ENCODE results near the gene KAT2A. TPM values are rescaled to one million over a fixed set of nuclear protein-coding genes. Genes with fewer than 3 reads are reported as not detected.

Gene KAT2A
- total RNA-seq, 2 donors from 2014 or later = 26.4 to 31.3 TPM

DNA sequence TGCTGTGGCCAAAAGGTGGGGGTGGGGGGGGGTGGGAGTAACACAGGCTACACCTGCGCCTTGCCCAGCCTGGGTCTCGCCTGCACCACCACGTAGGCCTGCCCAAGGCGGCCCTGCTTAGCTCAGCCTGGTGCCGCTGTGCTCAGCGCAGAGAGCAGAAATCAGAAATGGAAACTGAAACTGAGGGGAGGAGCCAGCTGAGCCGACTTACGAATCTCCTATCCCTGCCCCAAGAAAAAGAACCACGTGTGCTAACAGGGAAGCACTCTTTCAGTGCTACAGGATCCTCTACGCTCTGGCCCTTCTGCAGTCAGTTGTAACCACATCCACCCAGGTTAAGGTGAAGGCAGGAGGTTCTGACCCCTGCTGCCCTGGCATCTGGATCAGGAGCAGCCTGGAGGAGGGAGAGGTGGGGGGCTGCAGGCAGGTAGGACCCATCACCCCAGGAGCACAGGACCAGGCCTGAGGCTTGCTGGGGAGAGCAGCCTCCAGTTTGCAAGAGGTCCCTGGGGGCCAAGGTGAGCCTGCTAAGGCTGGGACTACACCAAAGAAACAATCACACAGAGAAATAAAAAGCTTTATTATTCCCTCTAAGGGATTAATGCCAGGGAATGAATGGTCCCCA is 8.5 kb downstream of the KAT2A start, which contains the start of gene DHX58:
Gene DHX58 (minus strand): TSS at position 163 of the 625 bp plus-strand sequence. CDS start 822 bp downstream, outside the sequence.
- DNase-seq (ENCODE audit: low spot score) (no peak), ATAC-seq (ENCODE audit: insufficient number of reproducible peaks, low FRiP score, low read depth) (peak; percentile 93)
- Histone ChIP-seq H3K4me3 (peak within 1 kb of the TSS; percentile 80), H3K36me3 (peaks cover 6% of the 10 kb centered on the region), H3K9me3 (no peaks in the 10 kb centered on the region), H3K27me3 (replicated peaks; ENCODE audit: insufficient read depth) (no peaks in the 10 kb centered on the region), H3K27ac (peak within 1 kb of the TSS; percentile 84 to 90), H3K4me1 (ENCODE audit: control insufficient read depth in 1 of 2, low read depth in 2 of 2) (peaks cover 14 to 20% of the 10 kb centered on the region in 2 donors)
- TF ChIP-seq, protein P1, sequence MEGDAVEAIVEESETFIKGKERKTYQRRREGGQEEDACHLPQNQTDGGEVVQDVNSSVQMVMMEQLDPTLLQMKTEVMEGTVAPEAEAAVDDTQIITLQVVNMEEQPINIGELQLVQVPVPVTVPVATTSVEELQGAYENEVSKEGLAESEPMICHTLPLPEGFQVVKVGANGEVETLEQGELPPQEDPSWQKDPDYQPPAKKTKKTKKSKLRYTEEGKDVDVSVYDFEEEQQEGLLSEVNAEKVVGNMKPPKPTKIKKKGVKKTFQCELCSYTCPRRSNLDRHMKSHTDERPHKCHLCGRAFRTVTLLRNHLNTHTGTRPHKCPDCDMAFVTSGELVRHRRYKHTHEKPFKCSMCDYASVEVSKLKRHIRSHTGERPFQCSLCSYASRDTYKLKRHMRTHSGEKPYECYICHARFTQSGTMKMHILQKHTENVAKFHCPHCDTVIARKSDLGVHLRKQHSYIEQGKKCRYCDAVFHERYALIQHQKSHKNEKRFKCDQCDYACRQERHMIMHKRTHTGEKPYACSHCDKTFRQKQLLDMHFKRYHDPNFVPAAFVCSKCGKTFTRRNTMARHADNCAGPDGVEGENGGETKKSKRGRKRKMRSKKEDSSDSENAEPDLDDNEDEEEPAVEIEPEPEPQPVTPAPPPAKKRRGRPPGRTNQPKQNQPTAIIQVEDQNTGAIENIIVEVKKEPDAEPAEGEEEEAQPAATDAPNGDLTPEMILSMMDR (IDR thresholded peaks at IDR 0.05) = no peak

DNA sequence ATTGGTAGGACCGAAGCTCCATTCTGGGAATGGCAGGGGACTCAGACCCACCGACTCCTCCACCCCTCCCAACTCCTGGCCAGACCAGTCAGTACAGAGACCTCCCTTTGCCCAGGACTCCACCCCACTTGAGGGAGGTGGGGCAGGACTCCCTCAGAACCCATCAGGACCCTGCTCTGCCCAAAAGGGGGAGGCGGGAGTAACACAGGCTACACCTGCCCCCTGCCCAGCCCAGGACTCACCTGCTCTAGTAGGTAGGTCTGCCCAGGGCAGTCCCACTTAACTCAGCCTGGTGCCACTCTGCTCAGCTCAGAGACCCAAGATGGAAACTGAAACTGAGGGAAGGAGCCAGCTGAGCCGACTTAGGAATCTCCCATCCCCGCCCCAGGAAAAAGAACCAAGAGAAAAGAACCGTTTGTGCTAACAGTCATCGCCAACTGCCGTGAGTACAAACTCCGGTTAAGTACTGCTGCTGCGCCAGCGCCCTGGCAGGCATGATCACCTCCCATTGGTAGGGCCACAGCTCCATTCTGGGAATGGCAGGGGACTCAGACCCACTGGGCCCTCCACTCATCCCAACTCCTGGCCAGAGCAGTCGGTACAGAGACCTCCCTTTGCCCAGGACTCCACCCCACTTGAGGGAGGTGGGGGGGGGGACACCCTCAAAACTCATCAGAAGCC is 9.2 kb downstream of the KAT2A start:
- DNase-seq (ENCODE audit: low spot score) (no peak), ATAC-seq (ENCODE audit: insufficient number of reproducible peaks, low FRiP score, low read depth) (peak; percentile 31)

DNA sequence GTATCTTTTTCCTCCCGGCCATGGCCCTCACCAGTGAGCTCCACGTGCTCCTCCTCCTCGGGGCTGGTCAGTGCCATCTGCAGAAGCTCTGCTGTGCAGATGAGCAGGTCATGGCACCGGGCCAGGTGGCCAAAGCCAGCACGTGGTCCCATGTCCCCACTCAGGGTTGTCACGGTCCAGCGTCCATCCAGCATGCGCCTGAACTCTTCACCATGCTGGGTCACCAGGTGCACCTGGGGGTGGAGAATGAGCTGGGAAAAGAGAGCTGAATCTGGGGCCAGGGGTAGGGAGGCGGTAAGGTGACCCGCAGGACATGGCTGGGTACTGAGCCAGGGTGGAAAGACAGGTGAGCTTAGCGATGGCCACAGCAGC is 9.9 kb downstream of the KAT2A start:
- Histone ChIP-seq H3K36me3 (peaks cover 6% of the 10 kb centered on the region), H3K4me3 (peak overlapping the region; percentile 80), H3K27me3 (replicated peaks; ENCODE audit: insufficient read depth) (no peaks in the 10 kb centered on the region), H3K9me3 (no peaks in the 10 kb centered on the region), H3K27ac (peak overlapping the region; percentile 84 to 90), H3K4me1 (ENCODE audit: control insufficient read depth in 1 of 2, low read depth in 2 of 2) (peaks cover 14 to 20% of the 10 kb centered on the region in 2 donors)
- DNase-seq (ENCODE audit: low spot score) = no peak
- ATAC-seq (ENCODE audit: insufficient number of reproducible peaks, low FRiP score, low read depth) = no peak
- TF ChIP-seq, protein P1 (IDR thresholded peaks at IDR 0.05) = no peak

More for the DNA sequence above, 9.2 kb downstream of the KAT2A start:
- H3K4me1 ChIP-seq (ENCODE audit: control insufficient read depth in 1 of 2, low read depth in 2 of 2) = peaks cover 14 to 20% of the 10 kb centered on the region in 2 donors
- no peaks in the 10 kb centered on the region for H3K9me3 ChIP-seq
- peak overlapping the region; percentile 80 for H3K4me3 ChIP-seq
- TF ChIP-seq, protein P1 (IDR thresholded peaks at IDR 0.05) = no peak
- H3K36me3 ChIP-seq = peaks cover 6% of the 10 kb centered on the region
- peak overlapping the region; percentile 84 to 90 for H3K27ac ChIP-seq
- no peaks in the 10 kb centered on the region for H3K27me3 ChIP-seq (replicated peaks; ENCODE audit: insufficient read depth)

DNA sequence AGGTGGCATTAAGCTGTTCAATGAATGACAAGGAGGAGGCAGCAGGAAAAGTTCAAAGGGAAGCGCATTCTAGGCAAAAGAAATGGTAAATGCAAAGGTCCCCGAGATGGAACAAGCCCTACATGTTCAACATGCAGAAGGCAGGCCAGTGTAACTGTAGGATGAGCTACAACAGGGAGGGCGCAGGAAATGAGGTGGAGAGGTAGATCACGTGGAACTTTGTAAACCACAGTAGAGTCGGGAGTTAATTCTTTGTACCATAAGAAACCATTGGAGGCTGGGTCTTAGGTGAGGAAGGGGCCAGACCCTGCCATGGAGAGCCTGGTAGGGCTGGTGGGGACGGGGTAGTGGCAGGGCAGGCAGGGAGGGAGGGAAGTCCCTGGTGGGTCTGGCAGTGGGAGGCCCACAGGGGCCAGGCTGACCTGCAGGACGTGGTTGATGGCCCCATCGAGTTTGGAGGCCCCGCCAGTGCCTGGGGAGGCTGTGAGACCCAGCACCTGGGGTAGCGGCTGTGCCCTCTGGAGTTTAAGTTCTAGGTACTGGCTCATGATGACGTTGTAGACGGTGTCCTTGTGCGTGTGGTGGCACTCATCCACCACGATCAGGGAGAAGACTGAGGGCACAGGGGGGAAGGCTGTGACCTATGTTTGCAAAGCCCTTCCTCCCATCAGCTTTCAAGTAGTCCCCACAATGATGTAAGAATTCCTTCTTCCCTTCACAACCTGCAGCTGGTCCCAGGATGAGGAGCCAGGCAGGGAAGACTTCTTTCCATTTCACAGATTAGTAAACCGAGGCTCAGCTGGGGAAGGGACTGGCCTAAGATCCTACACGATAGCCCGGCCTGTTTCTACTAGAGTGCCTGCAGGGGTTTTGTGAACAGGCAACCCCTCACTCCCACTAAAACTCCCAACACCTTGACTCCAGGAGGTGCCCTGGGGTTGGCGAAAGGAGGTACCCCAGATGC is 10.6 kb downstream of the KAT2A start:
- Histone ChIP-seq H3K36me3 (peaks cover 6% of the 10 kb centered on the region), H3K4me1 (ENCODE audit: control insufficient read depth in 1 of 2, low read depth in 2 of 2) (peaks cover 14 to 20% of the 10 kb centered on the region in 2 donors), H3K27me3 (replicated peaks; ENCODE audit: insufficient read depth) (no peaks in the 10 kb centered on the region), H3K27ac (peak overlapping the region in 1 of 2 donors; percentile 90), H3K9me3 (no peaks in the 10 kb centered on the region), H3K4me3 (no peak overlapping the region)
- ATAC-seq (ENCODE audit: insufficient number of reproducible peaks, low FRiP score, low read depth) (no peak), DNase-seq (ENCODE audit: low spot score) (no peak)
- TF ChIP-seq, protein P1 (IDR thresholded peaks at IDR 0.05) = no peak
